ENCODE data around the gene MYCL. TPM values are rescaled to one million over a fixed set of nuclear protein-coding genes. Genes with fewer than 3 reads are reported as not detected.

The MYCL gene
- 1 to 10 TPM in 1 of 4 donors, under 1 TPM in 1, not detected in 2; 0.35 to 1.1 TPM for total RNA-seq

- TF ChIP-seq CTCF (IDR thresholded peaks at IDR 0.05 in 4 of 5, conservative IDR thresholded peaks at IDR 0.05 in 1 of 5) (peak; percentile 19 to 77 (median 70)), POLR2A (IDR thresholded peaks at IDR 0.05) (peak; percentile 43 to 61)
- Histone ChIP-seq H3K4me3 (peak within 1 kb of the TSS; percentile 64 to 85 (median 67)), H3K36me3 (no peaks in the 10 kb centered on the region), H3K27ac (peak within 1 kb of the TSS in 1 of 4 donors; percentile 19), H3K9me3 (no peaks in the 10 kb centered on the region), H3K27me3 (peaks cover 0 to 17% (median 4%) of the 10 kb centered on the region in 3 donors), H3K4me1 (peaks cover 4% of the 10 kb centered on the region in 2 donors)
- DNase-seq = peak in 1 of 2 donors; percentile 34
- intact Hi-C loops (cut with DNase I; ENCODE audit: low total_unique reads) (loop anchor here (1.0 kb wide), 2 partner anchors 19 to 86 kb away; partner anchors contain the start of gene TRIT1), in situ Hi-C loops (cut with MboI; ENCODE audit: low sequenced_read_pairs in 4 of 4) (loop anchor here in 1 of 4 donors (10.0 kb wide), 1 partner anchor 77 kb away; no protein-coding TSS in a partner anchor)
- peak; percentile 69 to 76 for ATAC-seq
Observed at GRCh38 chr1:39901714-39902459, at the start of gene MYCL. MYCL (minus strand) TSS chr1:39901917; CDS start chr1:39901434, 483 bp downstream.

GRCh38 chr1:39949891-39950290, 48.2 kb upstream of the MYCL start:
- Histone ChIP-seq H3K4me3 (no peak overlapping the region), H3K4me1 (peaks cover 0 to 5% of the 10 kb centered on the region in 2 donors), H3K27me3 (no peaks in the 10 kb centered on the region), H3K36me3 (no peaks in the 10 kb centered on the region), H3K9me3 (no peaks in the 10 kb centered on the region), H3K27ac (no peak overlapping the region)
- no peak for ATAC-seq
- in situ Hi-C loops (cut with MboI; ENCODE audit: low sequenced_read_pairs in 4 of 4) (no loop called here), intact Hi-C loops (cut with DNase I; ENCODE audit: low total_unique reads) (no loop called here)
- DNase-seq = no peak
- no peak for TF ChIP-seq CTCF (IDR thresholded peaks at IDR 0.05 in 4 of 5, conservative IDR thresholded peaks at IDR 0.05 in 1 of 5)
- no peak for TF ChIP-seq POLR2A (IDR thresholded peaks at IDR 0.05)

- ATAC-seq (no peak), DNase-seq (no peak)
- Histone ChIP-seq H3K27ac (no peak overlapping the region), H3K9me3 (no peaks in the 10 kb centered on the region), H3K27me3 (no peaks in the 10 kb centered on the region), H3K36me3 (no peaks in the 10 kb centered on the region), H3K4me3 (no peak overlapping the region), H3K4me1 (no peaks in the 10 kb centered on the region)
- TF ChIP-seq CTCF (IDR thresholded peaks at IDR 0.05 in 4 of 5, conservative IDR thresholded peaks at IDR 0.05 in 1 of 5) (no peak), POLR2A (IDR thresholded peaks at IDR 0.05) (no peak)
- intact Hi-C loops (cut with DNase I; ENCODE audit: low total_unique reads) = no loop called here
- in situ Hi-C loops (cut with MboI; ENCODE audit: low sequenced_read_pairs in 4 of 4) = no loop called here
Observed at GRCh38 chr1:39947260-39947659, 45.5 kb upstream of the MYCL start.

GRCh38 chr1:39946216-39946615, 44.5 kb upstream of the MYCL start:
- intact Hi-C loops (cut with DNase I; ENCODE audit: low total_unique reads) = no loop called here
- in situ Hi-C loops (cut with MboI; ENCODE audit: low sequenced_read_pairs in 4 of 4) = no loop called here
- ATAC-seq (no peak), DNase-seq (no peak)
- Histone ChIP-seq H3K9me3 (no peaks in the 10 kb centered on the region), H3K4me3 (no peak overlapping the region), H3K4me1 (no peaks in the 10 kb centered on the region), H3K27ac (no peak overlapping the region), H3K27me3 (no peaks in the 10 kb centered on the region), H3K36me3 (no peaks in the 10 kb centered on the region)
- TF ChIP-seq CTCF (IDR thresholded peaks at IDR 0.05 in 4 of 5, conservative IDR thresholded peaks at IDR 0.05 in 1 of 5) (no peak), POLR2A (IDR thresholded peaks at IDR 0.05) (no peak)
